ENCODE results near the gene RIPK1.
"Not testable (repeated sequence)": the region's sequence is repeated elsewhere in the genome, so short reads cannot be mapped to it uniquely, and the experiment has no call there.

RIPK1 gene

GRCh38 chr6:3131695-3132094 is 63.4 kb downstream of the RIPK1 start:
- in situ Hi-C loops (cut with MboI; ENCODE audit: low sequenced_read_pairs): loop anchor here (25.0 kb wide), 1 partner anchor 606 kb away; no protein-coding TSS in a partner anchor

DNA sequence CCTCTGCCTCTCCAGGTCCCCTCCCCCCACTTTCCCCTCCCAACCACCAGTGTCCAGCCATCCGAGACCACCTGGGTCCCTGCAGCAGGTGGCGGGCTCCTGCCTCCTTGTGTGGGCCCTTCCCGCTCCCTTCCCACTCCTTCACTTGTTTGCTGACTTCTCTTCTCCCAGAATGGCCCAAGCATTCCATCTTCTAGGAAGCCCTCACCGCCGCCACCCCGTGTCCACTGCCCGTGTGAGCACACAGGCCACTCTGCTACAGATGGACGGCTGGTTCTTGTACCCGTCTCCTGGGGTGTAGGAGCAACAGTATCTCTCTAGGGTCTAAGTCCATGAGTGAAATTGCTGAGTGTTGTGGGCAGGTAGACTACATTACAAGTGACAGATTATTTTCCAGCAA is 65.2 kb downstream of the RIPK1 start:
- in situ Hi-C loops (cut with MboI; ENCODE audit: low sequenced_read_pairs): loop anchor here (25.0 kb wide), 1 partner anchor 604 kb away; no protein-coding TSS in a partner anchor

DNA sequence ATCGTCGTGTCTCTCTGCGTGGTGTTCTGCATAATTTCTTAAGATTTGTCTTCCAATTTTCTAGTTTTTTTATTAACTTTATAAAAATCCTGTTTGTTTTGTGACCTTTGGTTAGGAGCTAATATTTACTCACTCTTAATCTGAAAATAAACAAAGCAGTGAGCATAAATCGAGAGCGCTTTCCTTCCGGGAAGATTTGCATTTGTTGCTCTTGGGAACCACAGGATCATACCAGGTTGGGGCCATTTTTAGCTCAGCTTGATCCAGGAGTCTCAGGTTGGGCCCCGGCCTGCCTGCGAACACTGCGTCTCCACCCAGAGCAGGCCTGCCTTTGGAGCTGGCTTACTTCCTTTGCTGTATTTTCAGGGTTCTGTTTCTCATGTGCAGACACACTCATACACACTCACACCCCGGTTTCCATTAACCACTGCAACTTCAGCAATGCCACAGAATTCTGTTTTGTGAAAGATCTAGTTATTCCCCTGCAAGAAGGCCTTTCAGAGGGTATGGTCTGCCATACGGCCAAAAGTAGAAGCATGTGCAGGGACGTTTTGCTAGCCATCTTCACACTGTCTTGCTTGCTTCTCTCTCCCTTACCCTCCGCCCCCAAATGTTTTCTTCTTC is 67.5 kb downstream of the RIPK1 start:
- in situ Hi-C loops (cut with MboI; ENCODE audit: low sequenced_read_pairs): loop anchor here (25.0 kb wide), 1 partner anchor 602 kb away; no protein-coding TSS in a partner anchor

DNA sequence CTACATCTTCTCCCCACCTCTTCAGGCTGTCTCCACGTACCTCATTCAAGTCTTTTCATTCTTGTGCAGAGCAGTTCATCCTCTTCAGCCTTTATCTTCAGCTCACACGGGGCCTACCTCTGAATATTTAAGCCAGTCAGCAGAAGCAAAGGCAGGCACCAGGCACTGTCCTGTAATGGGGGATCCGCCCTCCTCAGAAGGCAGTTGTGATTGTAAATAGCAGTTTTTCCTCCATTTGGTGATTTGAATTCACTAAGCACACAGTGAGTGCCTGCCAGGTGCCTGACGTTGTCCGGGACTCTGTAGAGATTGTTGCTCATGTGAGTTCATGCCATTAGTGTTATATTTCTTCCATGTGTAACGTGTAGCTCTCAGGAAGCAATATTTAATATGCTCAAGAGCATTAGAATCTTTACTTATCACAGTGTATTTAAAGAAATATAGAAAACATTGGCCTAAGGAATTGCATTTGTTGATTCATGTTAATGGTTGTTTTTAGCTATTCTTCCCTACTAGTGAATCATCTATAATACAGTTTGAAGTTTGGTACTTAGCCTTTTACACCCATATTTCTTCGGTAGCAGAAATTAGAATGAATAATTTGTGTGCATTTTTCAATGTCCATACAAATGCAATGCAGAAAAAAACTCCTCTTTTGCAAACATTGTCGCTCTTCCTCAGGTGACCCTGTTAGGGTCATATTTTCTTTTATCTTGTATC is 68.2 kb downstream of the RIPK1 start:
- in situ Hi-C loops (cut with MboI; ENCODE audit: low sequenced_read_pairs): loop anchor here (25.0 kb wide), 1 partner anchor 601 kb away; no protein-coding TSS in a partner anchor

DNA sequence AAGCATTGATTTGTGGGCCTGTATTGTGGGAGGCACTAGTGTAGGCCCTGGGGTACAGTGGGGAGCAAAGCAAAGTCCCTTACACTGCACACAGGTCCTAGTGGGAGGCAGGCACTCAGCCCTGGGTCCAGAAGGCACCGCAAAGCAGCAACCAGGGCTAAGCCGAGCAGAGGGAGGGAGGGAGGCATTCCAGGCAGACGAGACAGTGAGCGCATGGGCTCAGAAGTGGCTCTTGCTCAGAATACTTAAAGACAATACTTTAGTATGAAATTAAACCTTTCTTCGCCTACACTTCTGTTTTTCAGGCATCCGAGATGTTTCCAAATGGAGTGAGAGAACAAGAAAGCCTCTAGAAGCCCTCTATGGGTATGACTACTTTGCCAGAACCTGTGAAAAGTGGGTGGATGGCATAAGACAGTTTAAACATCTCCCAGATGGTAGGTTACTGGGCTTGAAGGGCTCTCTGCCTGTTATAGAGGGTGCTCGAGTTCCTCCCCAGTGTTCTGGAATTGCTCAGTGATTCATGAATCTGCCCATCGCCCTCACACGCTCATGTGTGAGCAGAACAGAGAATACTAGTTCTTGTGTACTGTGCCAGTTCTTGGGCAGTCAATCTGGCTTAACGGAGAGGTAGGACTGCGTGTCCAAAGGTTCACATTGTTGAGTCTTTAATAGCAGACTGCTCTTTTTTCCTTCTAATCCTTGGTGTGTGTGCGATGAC is 68.9 kb downstream of the RIPK1 start:
- in situ Hi-C loops (cut with MboI; ENCODE audit: low sequenced_read_pairs): loop anchor here (25.0 kb wide), 1 partner anchor 600 kb away; no protein-coding TSS in a partner anchor

GRCh38 chr6:3137873-3138272 is 69.6 kb downstream of the RIPK1 start:
- in situ Hi-C loops (cut with MboI; ENCODE audit: low sequenced_read_pairs): loop anchor here (25.0 kb wide), 1 partner anchor 599 kb away; no protein-coding TSS in a partner anchor

DNA sequence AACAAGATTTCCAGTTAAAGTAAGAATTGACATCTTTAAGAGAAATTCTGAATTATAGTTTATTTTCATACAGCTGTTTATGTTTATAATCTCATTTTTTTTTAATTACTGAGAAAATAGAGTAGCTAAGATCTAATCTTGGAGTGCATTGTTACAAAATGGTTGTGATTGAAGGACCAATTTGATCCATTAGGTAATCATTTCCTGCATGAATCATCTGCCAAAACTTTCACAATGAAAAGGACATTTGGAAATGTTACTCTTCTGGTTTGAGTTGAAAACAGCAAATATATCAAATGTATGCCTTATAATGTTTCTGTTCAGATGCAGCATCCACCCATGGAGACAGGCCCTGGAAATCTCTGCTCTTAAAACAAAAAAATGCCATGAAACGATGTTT is 70.0 kb downstream of the RIPK1 start:
- in situ Hi-C loops (cut with MboI; ENCODE audit: low sequenced_read_pairs): loop anchor here (25.0 kb wide), 1 partner anchor 599 kb away; no protein-coding TSS in a partner anchor

DNA sequence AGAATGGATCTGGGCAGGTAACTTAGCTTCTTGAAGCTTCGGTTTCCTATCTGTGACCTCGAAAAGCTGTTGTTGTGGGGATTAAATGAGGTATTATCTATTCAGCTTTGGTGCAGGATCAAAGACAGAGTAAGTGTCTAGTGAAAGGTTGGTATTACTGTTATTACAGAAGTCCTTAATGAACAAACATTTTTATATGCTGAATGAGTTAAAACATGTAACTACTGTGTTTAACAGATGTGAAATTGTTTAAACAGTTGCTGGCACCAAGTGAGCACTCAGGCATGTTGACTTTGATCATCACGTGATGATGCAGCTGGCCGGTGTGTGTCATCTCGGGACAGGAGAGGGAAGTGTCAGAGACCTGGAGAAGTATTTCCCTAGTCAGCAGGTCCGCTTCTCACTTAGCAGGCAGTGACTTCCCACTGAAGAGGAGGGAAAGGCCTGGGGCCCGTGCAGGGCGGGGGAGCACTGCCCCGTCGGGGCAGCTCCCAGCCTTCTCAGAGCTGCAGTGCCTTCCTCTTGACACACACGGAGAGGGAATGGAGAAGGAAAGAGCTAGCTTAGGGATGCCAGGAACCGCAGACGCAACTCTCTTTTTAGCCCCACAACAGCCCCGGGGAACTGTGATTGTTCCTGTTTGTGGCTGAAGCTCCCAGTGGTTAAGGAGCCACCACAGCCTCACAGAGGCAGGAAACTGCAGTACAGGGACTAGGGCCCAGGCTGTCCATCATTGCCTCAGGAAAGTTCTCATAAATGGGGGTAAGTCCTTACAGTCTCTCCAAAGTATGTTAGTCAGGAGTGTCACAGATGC is 71.0 kb downstream of the RIPK1 start:
- in situ Hi-C loops (cut with MboI; ENCODE audit: low sequenced_read_pairs): loop anchor here (25.0 kb wide), 1 partner anchor 598 kb away; no protein-coding TSS in a partner anchor

GRCh38 chr6:3140201-3140600 is 71.9 kb downstream of the RIPK1 start:
- in situ Hi-C loops (cut with MboI; ENCODE audit: low sequenced_read_pairs): loop anchor here (25.0 kb wide), 1 partner anchor 597 kb away; no protein-coding TSS in a partner anchor

- in situ Hi-C loops (cut with MboI; ENCODE audit: low sequenced_read_pairs): loop anchor here (25.0 kb wide), 1 partner anchor 595 kb away; no protein-coding TSS in a partner anchor
Observed at GRCh38 chr6:3142536-3142935, 74.2 kb downstream of the RIPK1 start.

DNA sequence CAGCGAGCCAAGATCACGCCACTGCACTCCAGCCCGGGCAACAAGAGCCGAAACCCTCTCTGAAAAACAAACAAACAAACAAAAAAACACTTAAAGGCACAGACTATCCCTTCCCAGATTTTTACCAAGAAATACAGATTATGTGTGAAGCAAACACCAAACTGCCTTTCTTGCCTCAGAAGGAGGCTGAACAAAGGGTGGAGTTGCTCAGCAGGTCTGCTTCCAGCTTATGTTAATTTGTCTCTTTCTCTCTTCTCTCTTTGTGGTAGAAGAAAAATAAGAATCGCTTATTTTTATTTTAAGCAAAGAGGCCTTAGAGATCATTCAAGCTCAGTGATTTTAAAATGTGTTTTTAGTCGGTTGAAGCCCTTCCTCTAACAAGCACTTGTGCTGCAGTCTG is 74.9 kb downstream of the RIPK1 start:
- in situ Hi-C loops (cut with MboI; ENCODE audit: low sequenced_read_pairs): loop anchor here (25.0 kb wide), 1 partner anchor 594 kb away; no protein-coding TSS in a partner anchor

- in situ Hi-C loops (cut with MboI; ENCODE audit: low sequenced_read_pairs): loop anchor here (25.0 kb wide), 1 partner anchor 593 kb away; no protein-coding TSS in a partner anchor
Observed at GRCh38 chr6:3144571-3144970, 76.3 kb downstream of the RIPK1 start.

- in situ Hi-C loops (cut with MboI; ENCODE audit: low sequenced_read_pairs): loop anchor here (25.0 kb wide), 1 partner anchor 589 kb away; no protein-coding TSS in a partner anchor
Observed at GRCh38 chr6:3147914-3148757, 79.8 kb downstream of the RIPK1 start.

- in situ Hi-C loops (cut with MboI; ENCODE audit: low sequenced_read_pairs): no loop called here
Observed at GRCh38 chr6:3151691-3152090, 83.4 kb downstream of the RIPK1 start.

- in situ Hi-C loops (cut with MboI; ENCODE audit: low sequenced_read_pairs): no loop called here
Observed at GRCh38 chr6:3152689-3153088, 84.4 kb downstream of the RIPK1 start.

DNA sequence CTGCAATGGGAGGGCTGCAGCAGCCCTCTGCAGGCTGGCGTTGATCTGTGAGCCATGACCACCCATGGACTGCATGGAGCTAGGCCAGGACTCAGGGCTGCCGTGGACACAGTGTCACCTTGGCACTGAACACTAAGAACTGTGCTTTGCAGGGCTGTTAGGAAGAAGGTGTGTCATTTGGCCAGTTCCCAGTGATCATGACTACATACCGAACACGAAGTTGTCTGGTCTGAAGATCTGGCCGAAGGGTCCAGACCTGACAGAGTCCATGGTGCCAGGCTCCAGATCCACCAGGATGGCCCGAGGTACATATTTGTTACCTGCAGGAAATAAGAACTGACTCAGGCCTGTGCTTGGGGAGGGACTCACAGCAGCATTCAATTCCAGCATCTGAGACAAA is 87.1 kb downstream of the RIPK1 start:
- in situ Hi-C loops (cut with MboI; ENCODE audit: low sequenced_read_pairs): not testable (repeated sequence)

DNA sequence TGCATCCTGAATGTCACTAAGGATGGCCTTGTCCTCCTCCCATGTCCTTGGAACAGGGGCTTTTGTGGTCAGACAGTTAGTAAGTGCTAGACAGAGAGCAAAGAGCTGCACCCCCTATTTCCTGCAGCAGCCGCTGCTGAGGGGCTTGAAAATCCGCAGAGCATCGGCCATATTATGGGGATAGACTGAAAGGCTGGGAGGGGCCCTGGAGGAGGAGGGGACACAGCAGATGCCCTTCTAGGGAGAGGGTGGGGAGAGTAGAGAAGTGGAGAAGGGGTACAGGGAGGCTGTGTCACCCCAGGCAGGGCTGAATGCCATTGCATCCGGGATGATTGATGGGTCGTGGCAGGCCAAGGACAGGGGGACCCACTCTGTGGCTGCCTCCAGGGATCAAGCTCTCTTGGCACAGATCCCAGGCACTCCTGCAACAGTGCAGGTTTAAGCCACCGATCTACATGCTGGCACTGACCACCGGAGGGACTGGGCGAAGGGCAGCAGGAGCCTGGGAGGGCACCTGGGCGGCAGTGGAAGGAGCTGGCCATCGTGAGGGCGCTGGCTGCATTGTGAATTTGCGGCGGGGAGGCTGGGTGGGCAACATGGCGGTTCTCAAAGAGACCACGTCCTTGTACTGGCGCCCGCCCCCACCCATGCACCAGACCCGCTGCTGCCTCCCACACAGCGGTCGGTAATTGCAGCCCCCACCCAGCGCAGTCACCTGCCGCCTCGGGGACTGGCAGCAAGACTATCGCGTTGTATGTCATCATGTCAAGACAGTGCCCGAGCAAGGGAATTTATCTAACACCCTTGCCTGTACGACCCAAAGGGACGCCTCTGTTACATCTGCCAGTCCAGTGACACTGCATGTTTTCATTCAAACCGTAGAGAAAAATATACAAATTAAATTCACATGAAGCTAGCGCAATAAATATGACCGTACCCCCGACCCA is 88.2 kb downstream of the RIPK1 start:
- in situ Hi-C loops (cut with MboI; ENCODE audit: low sequenced_read_pairs): not testable (repeated sequence)
